ENCODE results near the gene ABHD18. TPM values are rescaled to one million over a fixed set of nuclear protein-coding genes. Genes with fewer than 3 reads are reported as not detected.
"Not testable (repeated sequence)": the region's sequence is repeated elsewhere in the genome, so short reads cannot be mapped to it uniquely, and the experiment has no call there.

Gene ABHD18
- total RNA-seq, 3 donors from 2014 or later, result 7.9 to 11.1 (median 8.5) TPM

DNA sequence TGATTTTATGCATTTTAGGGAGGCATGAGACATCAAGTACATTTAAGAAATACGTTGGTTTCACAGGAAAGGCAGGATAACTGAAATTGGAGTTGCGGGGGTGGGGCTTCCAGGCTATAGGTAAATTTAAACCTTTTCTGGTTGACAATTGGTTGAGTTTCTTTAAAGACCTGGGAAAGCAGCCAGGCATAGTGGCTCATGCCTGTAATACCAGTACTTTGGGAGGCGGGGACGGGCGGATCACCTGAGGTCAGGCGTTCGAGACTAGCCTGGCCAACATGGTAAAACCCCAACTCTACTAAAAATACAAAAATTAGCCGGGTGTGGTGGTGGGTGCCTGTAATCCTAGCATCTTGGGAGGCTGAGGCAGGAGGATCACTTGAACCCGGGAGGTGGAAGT is 89.7 kb downstream of the ABHD18 start:
- H3K4me1 ChIP-seq; intact Hi-C loops (cut with DNase I; ENCODE audit: low total_unique reads); H3K36me3 ChIP-seq; H3K27me3 ChIP-seq; H3K4me3 ChIP-seq; H3K27ac ChIP-seq; H3K9me3 ChIP-seq; DNase-seq (ENCODE audit: low spot score in 2 of 2): not testable (repeated sequence)

DNA sequence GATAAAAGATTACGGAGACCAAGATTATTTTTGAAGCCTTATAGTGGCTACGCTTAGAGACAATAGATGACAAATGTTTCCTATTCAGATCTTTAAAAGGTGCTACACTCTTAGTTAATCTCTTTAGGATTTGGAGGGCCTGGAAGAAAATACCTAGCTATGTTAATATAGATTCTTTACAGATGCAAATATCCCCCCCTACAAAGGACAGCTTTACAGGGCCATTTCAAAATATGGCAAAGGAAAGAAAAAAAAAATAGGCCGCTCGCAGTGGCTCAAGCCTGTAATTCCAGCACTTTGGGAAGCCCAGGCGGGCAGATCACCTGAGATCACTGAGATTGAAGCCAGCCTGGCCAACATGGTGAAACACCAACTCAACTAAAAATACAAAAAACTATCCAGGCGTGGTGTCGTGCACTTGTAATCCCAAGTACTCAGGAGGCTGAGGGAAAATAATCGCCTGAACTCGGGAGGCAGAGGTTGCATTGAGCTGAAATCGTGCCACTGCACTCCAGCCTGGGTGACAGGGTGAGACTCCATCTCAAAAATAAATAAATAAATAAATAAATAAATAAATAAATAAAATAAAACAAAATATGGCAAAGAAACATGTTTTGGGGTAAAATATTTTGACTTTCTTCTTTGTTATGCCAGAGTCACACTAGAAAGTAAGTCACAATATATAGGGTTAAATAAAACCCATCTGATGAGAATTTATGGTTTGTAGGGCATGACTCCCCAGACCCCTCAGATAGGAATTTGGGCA is 90.4 kb downstream of the ABHD18 start:
- intact Hi-C loops (cut with DNase I; ENCODE audit: low total_unique reads), result loop anchor here (2.0 kb wide), 1 partner anchor 45 kb away; no protein-coding TSS in a partner anchor
- not testable (repeated sequence) for H3K4me3 ChIP-seq; H3K27me3 ChIP-seq; H3K9me3 ChIP-seq; H3K36me3 ChIP-seq; H3K4me1 ChIP-seq; H3K27ac ChIP-seq; DNase-seq (ENCODE audit: low spot score in 2 of 2)

DNA sequence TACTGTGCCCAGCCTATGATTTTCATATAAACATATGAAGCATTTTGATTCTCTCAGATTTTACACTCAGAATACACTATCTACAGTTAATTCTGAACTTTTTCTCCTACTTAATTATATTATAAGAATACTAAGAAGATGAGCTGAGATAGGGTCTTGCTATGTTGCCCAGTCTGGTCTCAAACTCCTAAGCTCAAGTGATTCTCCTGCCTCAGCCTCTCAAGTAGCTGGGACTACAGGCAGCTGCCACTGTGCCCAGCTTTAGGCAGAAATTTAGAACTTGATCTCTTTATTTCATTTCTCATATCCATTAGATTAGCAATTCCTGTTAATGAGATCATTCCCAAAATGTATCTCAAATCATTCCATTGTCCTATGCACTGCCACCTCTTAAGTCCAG is 91.2 kb downstream of the ABHD18 start:
- TF ChIP-seq POLR2A (IDR thresholded peaks at IDR 0.05) (no peak), POLR2AphosphoS5 (IDR thresholded peaks at IDR 0.05) (no peak)
- TF ChIP-seq, protein P1, sequence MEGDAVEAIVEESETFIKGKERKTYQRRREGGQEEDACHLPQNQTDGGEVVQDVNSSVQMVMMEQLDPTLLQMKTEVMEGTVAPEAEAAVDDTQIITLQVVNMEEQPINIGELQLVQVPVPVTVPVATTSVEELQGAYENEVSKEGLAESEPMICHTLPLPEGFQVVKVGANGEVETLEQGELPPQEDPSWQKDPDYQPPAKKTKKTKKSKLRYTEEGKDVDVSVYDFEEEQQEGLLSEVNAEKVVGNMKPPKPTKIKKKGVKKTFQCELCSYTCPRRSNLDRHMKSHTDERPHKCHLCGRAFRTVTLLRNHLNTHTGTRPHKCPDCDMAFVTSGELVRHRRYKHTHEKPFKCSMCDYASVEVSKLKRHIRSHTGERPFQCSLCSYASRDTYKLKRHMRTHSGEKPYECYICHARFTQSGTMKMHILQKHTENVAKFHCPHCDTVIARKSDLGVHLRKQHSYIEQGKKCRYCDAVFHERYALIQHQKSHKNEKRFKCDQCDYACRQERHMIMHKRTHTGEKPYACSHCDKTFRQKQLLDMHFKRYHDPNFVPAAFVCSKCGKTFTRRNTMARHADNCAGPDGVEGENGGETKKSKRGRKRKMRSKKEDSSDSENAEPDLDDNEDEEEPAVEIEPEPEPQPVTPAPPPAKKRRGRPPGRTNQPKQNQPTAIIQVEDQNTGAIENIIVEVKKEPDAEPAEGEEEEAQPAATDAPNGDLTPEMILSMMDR (IDR thresholded peaks at IDR 0.05), result no peak
- H3K4me1 ChIP-seq, result no peaks in the 10 kb centered on the region
- H3K9me3 ChIP-seq, result no peaks in the 10 kb centered on the region
- DNase-seq (ENCODE audit: low spot score in 2 of 2), result no peak
- no peaks in the 10 kb centered on the region for H3K36me3 ChIP-seq
- no peak overlapping the region for H3K27ac ChIP-seq
- H3K4me3 ChIP-seq, result no peak overlapping the region
- no peaks in the 10 kb centered on the region for H3K27me3 ChIP-seq
- intact Hi-C loops (cut with DNase I; ENCODE audit: low total_unique reads), result loop anchor here (2.0 kb wide), 1 partner anchor 46 kb away; no protein-coding TSS in a partner anchor

DNA sequence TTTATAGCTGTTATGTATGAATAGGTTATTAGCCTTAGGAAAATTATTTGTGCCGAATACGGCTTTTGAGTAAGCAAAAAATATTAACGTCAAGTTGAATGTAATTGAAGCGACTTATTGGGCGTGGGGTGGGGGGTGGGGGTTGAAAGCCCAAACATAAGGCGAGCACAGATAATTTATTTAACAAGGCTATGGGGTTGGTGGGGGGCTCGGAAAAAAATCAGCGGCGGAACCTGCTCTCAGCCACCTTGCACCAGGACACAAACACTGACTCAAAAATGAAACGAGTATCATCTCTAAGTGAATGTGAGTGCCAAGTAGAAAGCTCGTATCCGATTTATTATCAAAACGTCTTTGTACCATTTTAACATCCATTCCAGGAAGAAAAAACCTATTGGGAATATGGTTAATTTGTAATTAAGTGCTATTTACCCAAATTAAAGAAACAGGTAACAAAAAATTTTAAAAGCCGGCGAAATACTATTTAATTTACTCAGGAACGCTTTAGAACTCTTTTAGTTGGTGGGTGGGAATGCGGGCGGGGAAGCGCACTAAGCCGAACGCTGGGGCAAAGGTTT is 95.0 kb downstream of the ABHD18 start:
- no peak for DNase-seq (ENCODE audit: low spot score in 2 of 2)
- peak overlapping the region; percentile 97 to 98 for H3K27ac ChIP-seq
- TF ChIP-seq, protein P1 (IDR thresholded peaks at IDR 0.05), result no peak
- no peak for TF ChIP-seq POLR2AphosphoS5 (IDR thresholded peaks at IDR 0.05)
- no peak for TF ChIP-seq POLR2A (IDR thresholded peaks at IDR 0.05)
- intact Hi-C loops (cut with DNase I; ENCODE audit: low total_unique reads), result no loop called here
- peaks cover 0 to 4% of the 10 kb centered on the region in 2 donors for H3K4me1 ChIP-seq
- no peaks in the 10 kb centered on the region for H3K36me3 ChIP-seq
- H3K9me3 ChIP-seq, result no peaks in the 10 kb centered on the region
- H3K4me3 ChIP-seq, result peak overlapping the region; percentile 77 to 88 (median 80)
- H3K27me3 ChIP-seq, result no peaks in the 10 kb centered on the region

DNA sequence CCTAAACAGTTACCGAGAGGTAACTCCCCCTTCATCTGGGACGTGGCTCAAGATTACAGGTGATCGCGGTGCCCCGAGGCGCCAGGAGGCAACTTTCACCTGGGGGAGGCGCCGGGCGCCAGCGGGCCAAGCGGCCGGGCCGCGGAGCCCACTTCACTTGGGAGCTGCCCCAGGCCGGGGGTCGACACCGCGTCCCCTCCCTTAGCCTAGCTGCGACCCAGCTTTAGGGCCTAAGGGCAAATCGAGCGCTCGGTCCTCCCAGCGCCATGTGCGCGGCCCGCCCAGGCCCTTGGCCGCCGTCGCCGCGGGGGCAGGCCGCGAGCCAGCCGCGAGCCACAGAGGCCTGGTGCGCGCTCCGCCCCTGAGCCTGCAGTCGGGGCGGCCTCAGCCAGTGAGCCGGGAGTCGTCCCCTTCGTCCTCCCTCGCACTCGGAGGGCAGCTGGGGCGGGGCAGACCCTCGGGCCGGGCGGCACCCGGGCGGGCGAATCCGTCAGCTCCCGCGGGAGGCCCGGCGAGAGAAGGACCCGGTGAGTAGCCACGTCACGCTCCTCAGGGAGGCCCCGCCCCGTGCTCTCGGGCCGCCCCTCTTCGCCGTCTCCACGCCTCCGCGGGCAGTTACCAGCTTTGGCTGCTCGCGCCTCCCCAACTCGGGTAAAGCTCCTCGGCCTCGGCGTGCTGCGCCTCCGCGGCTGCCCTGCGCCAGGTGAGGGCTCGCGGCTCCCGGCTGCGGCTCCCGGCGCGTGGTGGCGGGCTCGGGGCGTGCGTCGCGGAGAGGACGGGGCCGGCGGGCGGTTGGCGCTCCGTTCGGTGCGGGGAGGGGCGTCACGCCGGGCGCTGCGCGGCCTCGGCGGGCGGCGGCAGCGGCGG is 95.7 kb downstream of the ABHD18 start, which contains the start of gene LARP1B:
Gene LARP1B (plus strand): TSS at position 614 of the 867 bp plus-strand sequence. CDS start 13,640 bp downstream, outside the sequence.
- no peaks in the 10 kb centered on the region for H3K9me3 ChIP-seq
- H3K4me1 ChIP-seq, result peaks cover 0 to 4% of the 10 kb centered on the region in 2 donors
- intact Hi-C loops (cut with DNase I; ENCODE audit: low total_unique reads), result no loop called here
- no peaks in the 10 kb centered on the region for H3K36me3 ChIP-seq
- DNase-seq (ENCODE audit: low spot score in 2 of 2), result peak; percentile 93 to 95
- no peaks in the 10 kb centered on the region for H3K27me3 ChIP-seq
- peak within 1 kb of the TSS; percentile 77 to 88 (median 80) for H3K4me3 ChIP-seq
- TF ChIP-seq POLR2AphosphoS5 (IDR thresholded peaks at IDR 0.05) (peak; percentile 54 to 81 (median 61)), POLR2A (IDR thresholded peaks at IDR 0.05) (peak; percentile 51)
- TF ChIP-seq, protein P1 (IDR thresholded peaks at IDR 0.05), result no peak
- H3K27ac ChIP-seq, result peak within 1 kb of the TSS; percentile 97 to 98
